GM19372 (cell line): ENCODE measurements around the gene REXO1.

Experiments used
- ATAC-seq: cut with Tn5 transposase; IDR thresholded peaks from one replicate; pipeline ENCODE4 v1.9.1; 2021; ENCODE audit warnings: mild to moderate bottlenecking, low read depth, moderate library complexity; ENCODE audit not compliant: unreplicated experiment

Gene REXO1

GRCh38 chr19:1836458-1837221 is 11.6 kb downstream of the REXO1 start:
- ATAC-seq, result no peak

- no peak for ATAC-seq
Observed at GRCh38 chr19:1833540-1833939, 14.7 kb downstream of the REXO1 start.

GRCh38 chr19:1832046-1832663 is 16.1 kb downstream of the REXO1 start:
- no peak for ATAC-seq

GRCh38 chr19:1830978-1831377 is 17.3 kb downstream of the REXO1 start:
- ATAC-seq, result no peak

- no peak for ATAC-seq
Observed at GRCh38 chr19:1830568-1830967, 17.7 kb downstream of the REXO1 start.

- ATAC-seq, result no peak
Observed at GRCh38 chr19:1829958-1830357, 18.3 kb downstream of the REXO1 start.

GRCh38 chr19:1828279-1829238 is 19.7 kb downstream of the REXO1 start:
- ATAC-seq, result no peak

GRCh38 chr19:1827566-1828278 is 20.6 kb downstream of the REXO1 start:
- no peak for ATAC-seq

GRCh38 chr19:1826557-1827521 is 21.4 kb downstream of the REXO1 start:
- no peak for ATAC-seq

- no peak for ATAC-seq
Observed at GRCh38 chr19:1825909-1826556, 22.2 kb downstream of the REXO1 start.

- ATAC-seq, result no peak
Observed at GRCh38 chr19:1824252-1824622, 24.0 kb downstream of the REXO1 start.

GRCh38 chr19:1823539-1824251 is 24.6 kb downstream of the REXO1 start:
- ATAC-seq, result no peak

GRCh38 chr19:1823020-1823419 is 25.3 kb downstream of the REXO1 start:
- no peak for ATAC-seq

GRCh38 chr19:1822210-1822609 is 26.1 kb downstream of the REXO1 start:
- ATAC-seq, result no peak

- no peak for ATAC-seq
Observed at GRCh38 chr19:1819341-1820255, 28.7 kb downstream of the REXO1 start.

GRCh38 chr19:1818549-1819195 is 29.6 kb downstream of the REXO1 start:
- ATAC-seq, result no peak
